DMS 273 (cell line): Measurements from ENCODE around the gene SIK3.

ENCODE experiments used
- DNase-seq: peaks from one replicate; lab custom pipeline; 2025; ENCODE audit not compliant: unreplicated experiment; lab: John Stamatoyannopoulos, UW

The SIK3 gene

GRCh38 chr11:116972691-116973090 lies 125.5 kb downstream of the SIK3 start:
- no peak for DNase-seq

- DNase-seq = no peak
Measured at GRCh38 chr11:116970485-116971292, 127.5 kb downstream of the SIK3 start.

- no peak for DNase-seq
Measured at GRCh38 chr11:116969694-116970093, 128.5 kb downstream of the SIK3 start.

GRCh38 chr11:116964269-116964668 lies 134.0 kb downstream of the SIK3 start:
- no peak for DNase-seq

GRCh38 chr11:116963813-116964212 lies 134.4 kb downstream of the SIK3 start:
- no peak for DNase-seq

DNA sequence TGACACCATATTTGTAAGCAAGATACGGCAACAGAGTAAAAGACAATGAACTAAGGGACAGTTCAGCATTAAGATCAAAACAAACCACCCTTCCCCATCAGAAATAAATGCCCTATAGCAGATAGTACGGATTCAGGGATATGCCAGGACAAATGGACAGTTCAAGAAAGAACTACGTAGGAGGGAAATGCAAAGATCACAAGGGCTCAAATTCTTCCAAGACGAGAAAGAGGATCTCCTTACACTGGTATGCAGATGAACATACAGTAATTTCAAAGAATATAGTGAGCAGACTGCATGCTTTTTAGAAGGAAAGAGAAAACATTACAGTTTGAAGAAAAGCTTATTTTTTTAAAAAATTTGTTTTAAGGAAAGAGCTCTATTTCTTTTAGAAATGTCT lies 136.1 kb downstream of the SIK3 start:
- DNase-seq = no peak

DNA sequence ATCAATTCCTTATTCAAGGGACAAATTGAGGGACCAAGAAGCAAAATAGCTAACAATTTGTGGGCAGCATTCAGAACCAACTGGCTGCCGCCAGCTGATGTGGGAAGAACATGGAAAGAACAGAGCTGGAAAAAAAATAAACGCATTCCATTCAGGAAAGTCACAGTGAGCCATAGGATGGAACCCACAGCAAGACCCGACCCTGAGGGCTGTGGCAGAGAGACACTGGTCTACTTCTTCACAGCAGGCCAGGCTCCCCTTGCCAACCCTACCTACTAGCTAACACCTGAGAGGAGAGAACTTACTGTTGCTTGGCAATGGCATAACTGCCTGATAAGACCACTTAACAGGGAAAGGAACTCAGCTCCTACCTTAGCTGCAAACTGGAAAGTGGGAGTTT lies 137.3 kb downstream of the SIK3 start:
- no peak for DNase-seq

- no peak for DNase-seq
Measured at GRCh38 chr11:116958246-116958645, 140.0 kb downstream of the SIK3 start.

DNA sequence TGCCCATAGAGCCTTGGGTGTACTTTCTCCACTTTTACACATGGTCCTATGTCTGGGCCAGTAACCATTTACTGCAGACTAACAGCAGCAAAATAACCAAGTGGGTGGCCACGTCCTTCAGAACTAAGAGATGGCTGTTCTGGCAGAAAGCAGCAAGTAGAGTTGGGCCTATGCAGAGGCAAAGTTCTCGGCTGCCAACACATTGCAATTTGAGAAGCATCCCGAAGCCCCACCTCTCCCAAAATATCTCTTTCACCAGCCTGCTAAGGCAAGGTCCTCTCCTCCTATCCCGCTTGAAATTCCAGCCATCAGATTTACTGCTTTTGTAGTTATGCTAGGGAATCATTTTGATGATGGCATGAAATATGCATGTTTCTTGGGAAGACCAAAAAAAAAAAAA lies 142.3 kb downstream of the SIK3 start:
- no peak for DNase-seq

DNA sequence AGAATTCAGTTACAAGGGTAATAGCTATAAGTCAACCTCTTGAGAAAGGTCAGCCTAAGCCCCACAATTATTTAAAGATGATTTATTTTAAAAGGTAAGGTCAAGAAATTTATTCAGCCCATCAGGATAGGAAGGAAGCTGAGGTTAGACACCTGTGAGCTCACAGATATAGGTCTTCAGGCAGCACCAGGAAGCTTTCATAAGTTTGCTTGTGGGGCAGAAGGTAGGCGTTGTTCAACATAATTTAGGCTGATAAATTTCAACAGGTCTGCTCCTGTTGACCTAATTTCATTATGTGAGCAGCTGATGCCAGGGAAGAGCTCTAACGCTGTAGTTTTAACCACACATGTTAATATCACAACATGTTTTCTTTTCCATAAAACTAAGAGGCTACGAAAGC lies 142.7 kb downstream of the SIK3 start:
- DNase-seq = no peak

DNA sequence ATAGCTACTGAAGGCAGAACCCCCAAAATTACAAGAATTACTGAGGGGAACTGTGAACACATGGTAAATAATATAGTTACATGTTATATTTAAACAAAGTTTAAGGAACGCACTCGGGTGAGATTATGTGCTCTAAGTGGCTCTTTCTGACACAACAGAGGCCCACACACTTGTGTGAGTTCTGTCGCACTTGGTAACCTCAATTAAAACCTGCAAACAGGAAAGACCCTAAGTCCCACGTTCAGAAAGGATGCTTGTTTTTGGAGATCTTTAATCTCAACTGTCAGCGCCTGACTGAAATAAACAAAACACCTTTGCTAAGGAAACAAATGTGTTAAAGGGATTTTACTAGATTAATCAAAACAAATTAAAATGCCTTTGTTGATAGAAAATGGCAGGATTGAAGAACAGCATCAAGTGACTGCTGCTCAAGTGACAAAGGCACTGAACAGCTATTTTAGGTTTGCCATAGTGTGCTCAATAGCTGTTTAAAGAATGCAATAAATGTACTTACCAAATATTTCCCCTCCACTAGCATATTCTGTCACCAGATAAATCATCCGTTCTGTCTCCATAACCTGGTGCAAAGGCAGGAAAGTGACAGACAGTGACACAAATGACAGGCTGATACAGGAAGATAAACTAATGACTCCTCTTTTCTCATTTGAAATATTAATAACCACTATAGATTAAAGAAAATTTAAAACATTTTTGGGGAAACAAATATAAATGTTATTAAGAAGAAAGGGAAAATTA lies 144.5 kb downstream of the SIK3 start:
- DNase-seq = no peak

DNA sequence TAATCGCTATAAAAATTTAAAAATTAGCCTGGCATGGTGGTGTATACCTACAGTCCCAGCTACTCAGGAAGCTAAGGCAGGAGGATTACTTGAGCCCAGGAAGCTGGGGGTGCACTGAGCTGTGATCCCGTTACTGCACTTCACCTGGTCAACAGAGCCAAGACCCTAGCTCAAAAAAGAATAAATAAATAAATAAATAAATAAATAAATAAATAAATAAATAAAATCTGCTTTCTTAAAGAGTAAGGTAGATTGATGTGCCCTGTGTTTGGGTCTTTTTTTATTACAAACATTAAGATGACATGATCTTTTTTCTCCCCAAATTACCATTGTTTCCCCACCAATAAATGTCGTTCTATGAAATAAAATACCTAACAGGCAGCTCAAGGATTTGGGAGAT lies 146.5 kb downstream of the SIK3 start:
- DNase-seq = no peak

- DNase-seq = no peak
Measured at GRCh38 chr11:116950210-116950609, 148.0 kb downstream of the SIK3 start.

DNA sequence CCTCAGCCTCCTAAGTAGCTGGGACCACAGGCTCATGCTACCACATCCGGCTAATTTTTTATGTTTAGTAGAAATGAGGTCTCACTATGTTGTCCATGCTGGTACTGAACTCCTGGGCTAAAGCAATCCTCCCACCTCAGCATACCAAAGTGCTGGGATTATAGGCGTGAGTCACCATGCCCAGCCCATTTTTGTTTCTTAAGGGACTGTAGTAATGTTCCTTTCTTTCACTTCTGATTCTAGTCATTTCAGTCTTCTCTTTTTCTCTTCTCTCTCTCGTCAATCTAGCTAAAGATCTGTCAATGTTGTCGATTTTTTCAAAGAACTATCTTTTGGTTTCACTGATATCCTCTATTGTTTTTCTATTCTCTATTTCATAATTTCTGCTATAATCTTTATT lies 149.8 kb downstream of the SIK3 start:
- no peak for DNase-seq

DNA sequence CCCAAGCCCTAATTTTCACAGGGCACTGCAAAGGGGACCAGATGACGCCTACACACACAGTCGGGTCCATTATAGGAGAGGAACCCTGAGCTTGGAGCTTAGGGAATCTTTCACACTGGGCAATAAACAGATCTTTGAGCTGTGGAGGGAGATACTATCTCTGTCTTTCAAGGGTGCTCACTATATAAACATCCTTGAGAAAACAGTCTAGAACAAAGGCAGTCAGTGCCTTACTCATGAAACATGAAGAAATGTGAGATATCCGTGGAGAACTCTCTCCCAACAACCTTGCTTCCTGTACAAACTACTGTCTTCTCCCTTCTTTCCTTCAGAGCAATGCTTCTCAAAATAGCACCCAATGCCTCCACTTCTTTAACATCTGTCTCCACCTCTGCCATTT lies 151.8 kb downstream of the SIK3 start:
- no peak for DNase-seq

GRCh38 chr11:116939499-116939898 lies 158.7 kb downstream of the SIK3 start:
- DNase-seq = no peak

GRCh38 chr11:116938471-116939070 lies 159.7 kb downstream of the SIK3 start:
- no peak for DNase-seq

DNA sequence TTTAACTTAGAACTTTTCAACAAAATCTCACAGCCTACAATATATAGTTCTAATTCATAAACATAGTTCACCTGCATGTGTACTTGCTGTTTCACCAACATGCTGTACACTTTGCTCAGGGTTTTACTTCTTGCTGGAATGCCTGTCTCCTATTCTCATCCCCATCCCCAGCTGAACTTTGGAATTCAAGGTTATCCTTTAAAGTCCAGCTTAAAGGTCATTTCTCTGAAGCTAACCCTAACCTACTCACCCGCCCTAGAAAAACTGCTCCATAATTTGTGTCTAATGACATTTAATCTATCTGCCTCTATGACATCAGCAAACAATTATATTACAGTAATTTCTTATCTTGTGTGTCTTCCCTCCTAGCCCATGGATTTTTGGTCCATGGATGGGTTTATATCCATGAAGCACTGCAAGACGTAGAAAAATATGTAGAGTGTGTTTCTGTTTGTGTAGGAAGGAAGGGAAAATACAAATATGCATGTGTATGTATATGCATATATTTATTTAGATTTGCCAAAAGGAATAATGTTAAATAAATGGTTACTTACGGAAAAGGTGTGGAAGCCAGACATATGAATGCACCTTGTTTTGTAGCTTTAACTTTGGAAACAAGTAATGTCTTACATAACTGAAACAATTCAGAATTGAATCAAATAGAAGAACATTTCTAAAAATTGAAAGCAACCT lies 161.3 kb downstream of the SIK3 start:
- no peak for DNase-seq

DNA sequence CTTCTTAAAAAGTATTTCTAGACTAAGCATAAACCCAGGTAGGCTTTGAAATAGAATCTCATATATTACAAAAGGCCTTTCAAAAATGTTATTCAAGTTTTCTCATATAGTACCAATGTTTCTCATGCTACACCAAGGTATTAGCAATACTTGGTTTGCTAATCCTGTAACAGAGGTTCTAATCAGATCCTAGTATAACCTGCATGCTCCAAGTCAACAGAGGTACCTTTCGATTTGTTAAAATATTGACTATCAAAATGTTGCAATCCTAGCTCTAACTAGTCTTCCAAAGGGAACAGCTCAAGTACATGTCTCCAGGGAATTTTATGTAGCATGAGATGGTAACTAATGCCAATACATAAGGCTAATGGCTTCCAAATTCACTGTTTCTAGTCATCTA lies 162.7 kb downstream of the SIK3 start:
- DNase-seq = no peak

DNA sequence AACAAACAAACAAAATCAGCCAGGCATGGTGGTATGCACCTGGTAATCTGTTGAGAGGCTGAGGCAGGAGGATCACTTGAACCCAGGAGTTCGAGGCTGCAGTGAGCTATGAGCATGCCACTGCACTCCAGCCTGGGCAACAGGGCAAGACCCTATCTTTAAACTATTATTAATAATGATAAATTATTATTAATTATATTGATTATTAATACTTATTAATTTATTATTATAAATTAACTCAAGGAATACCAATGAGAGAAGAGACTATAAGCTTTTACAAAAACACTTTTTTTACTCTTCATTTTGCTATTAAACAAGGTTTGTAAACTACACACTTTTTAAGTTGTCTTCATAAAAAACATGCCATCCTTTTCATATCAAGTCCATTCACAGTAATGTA lies 163.1 kb downstream of the SIK3 start:
- no peak for DNase-seq

- no peak for DNase-seq
Measured at GRCh38 chr11:116933961-116934360, 164.3 kb downstream of the SIK3 start.

DNA sequence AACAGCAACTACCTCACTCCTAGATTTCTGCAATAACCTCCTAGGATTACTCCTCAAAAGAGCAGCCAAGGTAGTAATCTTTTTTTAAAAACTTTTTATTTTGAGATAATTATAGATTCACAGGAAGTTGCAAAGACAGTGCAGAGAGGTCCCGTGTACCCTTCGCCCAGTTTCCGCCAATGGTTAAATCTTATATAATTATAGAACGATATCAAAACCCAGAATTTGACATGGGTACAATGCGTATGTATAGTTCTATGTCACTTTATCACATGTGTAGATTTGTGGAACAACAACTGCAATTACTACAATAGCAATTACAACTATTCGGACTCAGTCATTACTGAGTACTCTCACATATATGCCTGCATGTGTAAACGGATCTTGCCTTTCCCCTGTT lies 166.0 kb downstream of the SIK3 start:
- no peak for DNase-seq
